Measurements from ENCODE around the gene ITPRIPL2.

The ITPRIPL2 gene

DNA sequence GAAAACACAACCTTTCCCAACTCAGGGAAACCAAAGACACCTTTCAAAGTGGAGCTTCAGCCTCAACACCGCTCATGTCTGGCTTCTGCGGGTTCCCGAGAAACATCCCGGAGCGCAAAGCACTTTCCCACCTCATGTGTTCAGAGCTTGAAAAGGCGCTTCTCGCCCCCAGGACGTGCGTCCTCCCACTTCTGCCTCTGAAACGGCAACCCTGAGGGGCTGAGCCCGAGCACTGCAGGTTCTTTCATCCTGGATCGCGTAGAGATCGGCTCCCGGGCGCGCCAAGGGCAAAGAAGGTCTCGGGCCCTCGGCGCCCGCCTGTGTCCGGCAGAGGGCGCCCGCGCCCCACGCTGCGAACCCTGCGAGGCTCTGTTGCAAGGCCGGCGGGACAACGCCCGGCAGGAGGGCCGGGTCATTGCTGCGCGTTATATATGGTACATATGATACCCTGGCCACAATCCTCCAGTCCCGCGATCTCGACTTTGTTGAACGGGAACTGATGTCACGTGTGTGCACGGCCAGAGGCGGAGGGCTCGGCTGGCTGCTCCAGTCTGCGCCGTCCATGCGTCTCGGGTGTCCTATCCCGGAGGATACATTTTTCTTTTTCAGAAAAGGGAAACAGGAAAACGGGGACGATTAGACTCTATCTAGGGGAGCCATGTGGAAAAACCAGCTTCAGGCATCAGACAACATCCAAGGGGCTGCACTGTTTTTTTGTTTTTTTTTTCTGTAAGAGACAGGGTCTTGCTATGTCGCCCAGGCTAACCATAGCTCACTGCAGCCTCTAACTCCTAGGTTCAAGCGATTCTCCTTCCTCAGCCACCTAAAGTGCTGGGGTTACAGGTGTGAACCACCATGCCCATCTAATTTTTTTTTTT, 27.2 kb upstream of the ITPRIPL2 start:
- TF ChIP-seq CTCF (IDR thresholded peaks at IDR 0.05; ENCODE audit: insufficient read depth, low read depth, low read length, missing control alignments) = peak; percentile 71
- DNase-seq (ENCODE audit: low read depth) = peak; percentile 75
- peak overlapping the region; percentile 40 for H3K4me3 ChIP-seq (ENCODE audit: low read length)

GRCh38 chr16:19088341-19088916, 25.3 kb upstream of the ITPRIPL2 start:
- no peak overlapping the region for H3K4me3 ChIP-seq (ENCODE audit: low read length)
- TF ChIP-seq CTCF (IDR thresholded peaks at IDR 0.05; ENCODE audit: insufficient read depth, low read depth, low read length, missing control alignments) = no peak
- no peak for DNase-seq (ENCODE audit: low read depth)

DNA sequence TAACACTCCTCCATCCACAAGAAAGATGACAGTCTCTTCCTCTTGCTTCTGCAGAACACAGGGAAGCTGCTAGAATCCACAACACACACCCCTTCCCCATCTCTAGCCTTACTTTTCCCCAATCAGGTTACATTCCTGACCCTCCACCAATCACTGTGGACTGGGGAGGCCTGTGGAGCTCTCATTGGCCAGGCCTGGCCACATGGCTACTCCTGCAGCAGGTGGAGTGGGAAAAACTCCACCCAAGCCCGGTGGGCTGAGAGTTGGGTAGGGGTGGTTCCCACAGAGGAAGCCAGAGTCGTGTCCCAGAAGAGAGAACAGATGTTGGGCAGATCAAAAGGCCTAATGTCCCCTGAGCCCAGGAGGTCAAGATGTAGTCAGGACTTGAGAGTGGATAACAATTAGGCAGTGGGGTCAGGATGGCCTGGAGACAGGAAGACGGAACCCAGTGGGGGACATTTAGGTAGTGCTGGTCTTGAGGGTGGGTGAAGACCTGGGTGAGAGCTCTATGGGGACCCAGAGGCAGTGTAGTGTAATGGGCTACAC, 24.3 kb upstream of the ITPRIPL2 start:
- no peak for DNase-seq (ENCODE audit: low read depth)
- TF ChIP-seq CTCF (IDR thresholded peaks at IDR 0.05; ENCODE audit: insufficient read depth, low read depth, low read length, missing control alignments) = no peak
- no peak overlapping the region for H3K4me3 ChIP-seq (ENCODE audit: low read length)

DNA sequence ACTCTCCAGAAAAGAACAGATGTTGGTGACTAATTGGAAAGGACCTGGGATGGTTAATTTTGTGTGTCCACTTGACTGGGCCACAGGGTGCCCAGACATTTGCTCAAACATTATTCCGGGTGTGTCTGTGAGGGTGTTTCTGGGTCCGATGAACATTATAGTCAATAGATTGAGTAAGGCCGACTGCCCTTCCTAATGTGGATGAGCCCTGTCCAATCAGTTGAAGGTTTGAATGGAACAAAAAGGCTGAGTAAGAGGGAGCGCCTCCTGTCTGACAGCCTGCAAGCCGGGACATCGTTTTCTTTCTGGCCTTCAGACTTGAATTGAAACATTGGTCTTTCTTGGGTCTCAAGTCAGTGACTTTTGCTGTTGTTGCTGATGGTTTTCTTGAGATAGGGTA, 22.8 kb upstream of the ITPRIPL2 start:
- H3K4me3 ChIP-seq (ENCODE audit: low read length) = no peak overlapping the region
- no peak for DNase-seq (ENCODE audit: low read depth)
- TF ChIP-seq CTCF (IDR thresholded peaks at IDR 0.05; ENCODE audit: insufficient read depth, low read depth, low read length, missing control alignments) = no peak

- TF ChIP-seq CTCF (IDR thresholded peaks at IDR 0.05; ENCODE audit: insufficient read depth, low read depth, low read length, missing control alignments) = no peak
- DNase-seq (ENCODE audit: low read depth) = no peak
- no peak overlapping the region for H3K4me3 ChIP-seq (ENCODE audit: low read length)
Observed at GRCh38 chr16:19092653-19093410, 20.9 kb upstream of the ITPRIPL2 start.

GRCh38 chr16:19093631-19094541, 19.9 kb upstream of the ITPRIPL2 start:
- H3K4me3 ChIP-seq (ENCODE audit: low read length) = no peak overlapping the region
- DNase-seq (ENCODE audit: low read depth) = no peak
- no peak for TF ChIP-seq CTCF (IDR thresholded peaks at IDR 0.05; ENCODE audit: insufficient read depth, low read depth, low read length, missing control alignments)

Data from epithelial cell of esophagus (primary cell).